ENCODE results near the gene CROCC.

DNA sequence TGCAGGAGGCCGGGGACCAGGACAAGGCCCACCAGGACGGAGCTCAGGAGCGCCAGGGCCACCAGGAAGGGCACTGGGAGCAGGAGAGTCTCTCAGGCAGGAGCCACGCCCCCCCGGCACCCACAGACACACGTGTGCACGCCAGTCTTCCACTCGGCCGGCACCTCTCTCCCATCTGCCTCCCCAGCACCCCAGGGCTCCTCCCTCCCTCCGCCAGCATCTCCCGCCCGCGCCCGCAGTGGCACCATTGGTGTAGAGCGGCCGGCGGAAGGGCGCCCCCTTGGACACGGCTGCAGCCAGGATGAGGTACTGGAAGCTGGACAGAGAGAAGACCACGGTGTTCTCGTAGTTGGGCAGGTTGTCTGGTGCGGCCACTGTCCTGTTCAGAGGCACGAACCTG lies 64.8 kb downstream of the CROCC start:
- TF ChIP-seq, protein P1, sequence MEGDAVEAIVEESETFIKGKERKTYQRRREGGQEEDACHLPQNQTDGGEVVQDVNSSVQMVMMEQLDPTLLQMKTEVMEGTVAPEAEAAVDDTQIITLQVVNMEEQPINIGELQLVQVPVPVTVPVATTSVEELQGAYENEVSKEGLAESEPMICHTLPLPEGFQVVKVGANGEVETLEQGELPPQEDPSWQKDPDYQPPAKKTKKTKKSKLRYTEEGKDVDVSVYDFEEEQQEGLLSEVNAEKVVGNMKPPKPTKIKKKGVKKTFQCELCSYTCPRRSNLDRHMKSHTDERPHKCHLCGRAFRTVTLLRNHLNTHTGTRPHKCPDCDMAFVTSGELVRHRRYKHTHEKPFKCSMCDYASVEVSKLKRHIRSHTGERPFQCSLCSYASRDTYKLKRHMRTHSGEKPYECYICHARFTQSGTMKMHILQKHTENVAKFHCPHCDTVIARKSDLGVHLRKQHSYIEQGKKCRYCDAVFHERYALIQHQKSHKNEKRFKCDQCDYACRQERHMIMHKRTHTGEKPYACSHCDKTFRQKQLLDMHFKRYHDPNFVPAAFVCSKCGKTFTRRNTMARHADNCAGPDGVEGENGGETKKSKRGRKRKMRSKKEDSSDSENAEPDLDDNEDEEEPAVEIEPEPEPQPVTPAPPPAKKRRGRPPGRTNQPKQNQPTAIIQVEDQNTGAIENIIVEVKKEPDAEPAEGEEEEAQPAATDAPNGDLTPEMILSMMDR (IDR thresholded peaks at IDR 0.05), result no peak
- no peak for TF ChIP-seq POLR2A (IDR thresholded peaks at IDR 0.05)
